PC-9 (cell line): ENCODE measurements around the gene UBA3.

Experiments used
- CTCF ChIP-seq: fragments of 200-600 bp; sonication (generic); conservative IDR thresholded peaks from 2 replicates; pipeline ENCODE4 v1.6.1; 2017; ENCODE audit warnings: mixed run types, antibody characterized with exemption, mild to moderate bottlenecking, moderate library complexity
- EZH2 ChIP-seq: fragments of 200-600 bp; sonication (generic); IDR thresholded peaks from 2 replicates; pipeline ENCODE4 v1.8.0; 2017; ENCODE audit warnings: antibody characterized with exemption, low read depth

GRCh38 chr3:69121950-69122349 lies 41.8 kb upstream of the UBA3 start:
- TF ChIP-seq CTCF (no peak), EZH2 (no peak)
